Measurements from ENCODE around the gene FCRL5. TPM values are rescaled to one million over a fixed set of nuclear protein-coding genes. Genes with fewer than 3 reads are reported as not detected.

Gene FCRL5
- total RNA-seq, 1 donor from 2014 or later, result not detected

GRCh38 chr1:157574836-157575235, 22.5 kb upstream of the FCRL5 start:
- H2AFZ ChIP-seq (ENCODE audit: low read depth, low read length), result no peak overlapping the region
- no peak overlapping the region for H3K4me3 Mint-ChIP-seq (ENCODE audit: unreplicated experiment)
- no peak overlapping the region for H3K9ac ChIP-seq (ENCODE audit: low read length)
- H3K4me3 ChIP-seq (ENCODE audit: insufficient read depth, low read depth, low read length), result no peak overlapping the region
- no peak for DNase-seq (ENCODE audit: low read depth)
- H3K36me3 Mint-ChIP-seq (ENCODE audit: low read depth, unreplicated experiment), result no peaks in the 10 kb centered on the region
- H3K27ac ChIP-seq (ENCODE audit: low read depth, low read length), result no peak overlapping the region
- FAIRE-seq, result no peak
- no peak overlapping the region for H3K4me2 ChIP-seq (ENCODE audit: low read length)
- no peaks in the 10 kb centered on the region for H4K20me1 ChIP-seq (ENCODE audit: insufficient read depth, low read length)
- H3K79me2 ChIP-seq (ENCODE audit: insufficient read depth, low read length), result no peaks in the 10 kb centered on the region
- H3K4me1 Mint-ChIP-seq (ENCODE audit: low read depth, unreplicated experiment), result no peaks in the 10 kb centered on the region
- H3K9me3 Mint-ChIP-seq (ENCODE audit: unreplicated experiment), result no peaks in the 10 kb centered on the region
- TF ChIP-seq CTCF (IDR thresholded peaks at IDR 0.05; ENCODE audit: insufficient read depth, low read depth, low read length) (no peak), EZH2 (IDR thresholded peaks at IDR 0.05; ENCODE audit: insufficient read depth, low read length) (no peak)
- H3K27me3 Mint-ChIP-seq (ENCODE audit: low read depth, unreplicated experiment), result peaks cover 14% of the 10 kb centered on the region
- no peaks in the 10 kb centered on the region for H3K36me3 ChIP-seq (ENCODE audit: insufficient read depth, low read length)
- no peaks in the 10 kb centered on the region for H3K9me3 ChIP-seq (ENCODE audit: insufficient read depth, low read depth, low read length)
- H3K27ac Mint-ChIP-seq (ENCODE audit: unreplicated experiment), result no peak overlapping the region
- no peaks in the 10 kb centered on the region for H3K27me3 ChIP-seq (ENCODE audit: insufficient read depth, low read length)
- H3K4me1 ChIP-seq (ENCODE audit: insufficient read depth, low read length), result no peaks in the 10 kb centered on the region

- H3K9ac ChIP-seq (ENCODE audit: low read length), result no peak overlapping the region
- no peaks in the 10 kb centered on the region for H4K20me1 ChIP-seq (ENCODE audit: insufficient read depth, low read length)
- H3K27ac Mint-ChIP-seq (ENCODE audit: unreplicated experiment), result no peak overlapping the region
- peaks cover 13% of the 10 kb centered on the region for H3K27me3 Mint-ChIP-seq (ENCODE audit: low read depth, unreplicated experiment)
- no peak overlapping the region for H3K4me2 ChIP-seq (ENCODE audit: low read length)
- TF ChIP-seq EZH2 (IDR thresholded peaks at IDR 0.05; ENCODE audit: insufficient read depth, low read length) (no peak), CTCF (IDR thresholded peaks at IDR 0.05; ENCODE audit: insufficient read depth, low read depth, low read length) (no peak)
- DNase-seq (ENCODE audit: low read depth) (no peak), FAIRE-seq (no peak)
- H3K79me2 ChIP-seq (ENCODE audit: insufficient read depth, low read length), result no peaks in the 10 kb centered on the region
- no peaks in the 10 kb centered on the region for H3K9me3 Mint-ChIP-seq (ENCODE audit: unreplicated experiment)
- H2AFZ ChIP-seq (ENCODE audit: low read depth, low read length), result no peak overlapping the region
- no peaks in the 10 kb centered on the region for H3K36me3 ChIP-seq (ENCODE audit: insufficient read depth, low read length)
- no peaks in the 10 kb centered on the region for H3K27me3 ChIP-seq (ENCODE audit: insufficient read depth, low read length)
- H3K4me3 ChIP-seq (ENCODE audit: insufficient read depth, low read depth, low read length), result no peak overlapping the region
- H3K27ac ChIP-seq (ENCODE audit: low read depth, low read length), result no peak overlapping the region
- H3K4me3 Mint-ChIP-seq (ENCODE audit: unreplicated experiment), result no peak overlapping the region
- no peaks in the 10 kb centered on the region for H3K9me3 ChIP-seq (ENCODE audit: insufficient read depth, low read depth, low read length)
- H3K36me3 Mint-ChIP-seq (ENCODE audit: low read depth, unreplicated experiment), result no peaks in the 10 kb centered on the region
- no peaks in the 10 kb centered on the region for H3K4me1 Mint-ChIP-seq (ENCODE audit: low read depth, unreplicated experiment)
- H3K4me1 ChIP-seq (ENCODE audit: insufficient read depth, low read length), result no peaks in the 10 kb centered on the region
These were observed 14.4 kb upstream of the FCRL5 start for GRCh38 chr1:157566484-157567300.

GRCh38 chr1:157562515-157562914, 10.2 kb upstream of the FCRL5 start:
- H3K27me3 ChIP-seq (ENCODE audit: insufficient read depth, low read length), result no peaks in the 10 kb centered on the region
- no peaks in the 10 kb centered on the region for H3K4me1 ChIP-seq (ENCODE audit: insufficient read depth, low read length)
- H3K4me2 ChIP-seq (ENCODE audit: low read length), result no peak overlapping the region
- DNase-seq (ENCODE audit: low read depth) (no peak), FAIRE-seq (no peak)
- no peak overlapping the region for H3K27ac Mint-ChIP-seq (ENCODE audit: unreplicated experiment)
- H3K27ac ChIP-seq (ENCODE audit: low read depth, low read length), result no peak overlapping the region
- no peak overlapping the region for H2AFZ ChIP-seq (ENCODE audit: low read depth, low read length)
- H3K27me3 Mint-ChIP-seq (ENCODE audit: low read depth, unreplicated experiment), result peaks cover 14% of the 10 kb centered on the region
- no peak overlapping the region for H3K9ac ChIP-seq (ENCODE audit: low read length)
- H3K4me3 ChIP-seq (ENCODE audit: insufficient read depth, low read depth, low read length), result no peak overlapping the region
- H4K20me1 ChIP-seq (ENCODE audit: insufficient read depth, low read length), result no peaks in the 10 kb centered on the region
- no peaks in the 10 kb centered on the region for H3K9me3 Mint-ChIP-seq (ENCODE audit: unreplicated experiment)
- no peaks in the 10 kb centered on the region for H3K79me2 ChIP-seq (ENCODE audit: insufficient read depth, low read length)
- H3K4me3 Mint-ChIP-seq (ENCODE audit: unreplicated experiment), result no peak overlapping the region
- H3K36me3 ChIP-seq (ENCODE audit: insufficient read depth, low read length), result no peaks in the 10 kb centered on the region
- H3K4me1 Mint-ChIP-seq (ENCODE audit: low read depth, unreplicated experiment), result no peaks in the 10 kb centered on the region
- no peaks in the 10 kb centered on the region for H3K9me3 ChIP-seq (ENCODE audit: insufficient read depth, low read depth, low read length)
- H3K36me3 Mint-ChIP-seq (ENCODE audit: low read depth, unreplicated experiment), result no peaks in the 10 kb centered on the region
- TF ChIP-seq EZH2 (IDR thresholded peaks at IDR 0.05; ENCODE audit: insufficient read depth, low read length) (no peak), CTCF (IDR thresholded peaks at IDR 0.05; ENCODE audit: insufficient read depth, low read depth, low read length) (no peak)
